Mononuclear cell (primary cell): ENCODE data around the gene MAP7. TPM values are rescaled to one million over a fixed set of nuclear protein-coding genes. Genes with fewer than 3 reads are reported as not detected.

Experiments used
- H3K27me3 ChIP-seq: 2 replicates; pipeline ENCODE4 v1.6.0; 2011; ENCODE audit warnings: low read length, control low read depth; ENCODE audit not compliant: insufficient read depth
- H3K4me1 ChIP-seq: 2 replicates; pipeline ENCODE4 v1.5.1; 2011; ENCODE audit warnings: mild to moderate bottlenecking, low read length, control low read depth; ENCODE audit not compliant: insufficient read depth
- H3K4me3 ChIP-seq: 2 replicates; pipeline ENCODE4 v1.5.1; 2011; ENCODE audit warnings: mild to moderate bottlenecking, low read length, moderate library complexity
- H3K9me3 ChIP-seq: 2 replicates; pipeline ENCODE4 v1.5.1; 2011; ENCODE audit warnings: low read depth, mild to moderate bottlenecking, control low read depth, low read length
- total RNA-seq: library from RNA; depleted of rRNA; stranded (reverse); fragments of >200 nt; gene quantifications from one replicate; pipeline ENCODE4 v1.2.3, GENCODE V29; 2012

The MAP7 gene
- total RNA-seq, 1 donor = 0.31 TPM

DNA sequence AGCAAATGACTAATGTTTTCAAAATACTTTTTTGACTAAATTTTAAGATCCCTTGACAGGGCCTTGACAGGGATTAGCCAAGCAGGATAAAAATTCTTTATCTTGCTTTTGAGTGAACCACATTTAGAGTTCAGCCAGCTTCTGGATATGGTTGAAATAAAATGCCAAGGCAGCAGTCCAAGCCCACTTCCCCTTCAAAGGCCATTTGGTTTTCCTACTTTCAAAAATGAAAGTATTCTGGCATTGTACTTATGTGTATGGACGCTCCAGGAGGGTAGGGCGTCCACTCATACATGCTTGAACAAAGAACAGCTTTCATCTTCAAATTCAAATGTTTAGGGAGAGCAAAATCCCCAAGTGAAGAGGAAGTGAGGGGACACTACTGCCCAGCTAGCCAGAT, 178.3 kb downstream of the MAP7 start:
- H3K9me3 ChIP-seq = no peaks in the 10 kb centered on the region
- H3K4me3 ChIP-seq = no peak overlapping the region
- no peaks in the 10 kb centered on the region for H3K4me1 ChIP-seq
- H3K27me3 ChIP-seq = no peaks in the 10 kb centered on the region

DNA sequence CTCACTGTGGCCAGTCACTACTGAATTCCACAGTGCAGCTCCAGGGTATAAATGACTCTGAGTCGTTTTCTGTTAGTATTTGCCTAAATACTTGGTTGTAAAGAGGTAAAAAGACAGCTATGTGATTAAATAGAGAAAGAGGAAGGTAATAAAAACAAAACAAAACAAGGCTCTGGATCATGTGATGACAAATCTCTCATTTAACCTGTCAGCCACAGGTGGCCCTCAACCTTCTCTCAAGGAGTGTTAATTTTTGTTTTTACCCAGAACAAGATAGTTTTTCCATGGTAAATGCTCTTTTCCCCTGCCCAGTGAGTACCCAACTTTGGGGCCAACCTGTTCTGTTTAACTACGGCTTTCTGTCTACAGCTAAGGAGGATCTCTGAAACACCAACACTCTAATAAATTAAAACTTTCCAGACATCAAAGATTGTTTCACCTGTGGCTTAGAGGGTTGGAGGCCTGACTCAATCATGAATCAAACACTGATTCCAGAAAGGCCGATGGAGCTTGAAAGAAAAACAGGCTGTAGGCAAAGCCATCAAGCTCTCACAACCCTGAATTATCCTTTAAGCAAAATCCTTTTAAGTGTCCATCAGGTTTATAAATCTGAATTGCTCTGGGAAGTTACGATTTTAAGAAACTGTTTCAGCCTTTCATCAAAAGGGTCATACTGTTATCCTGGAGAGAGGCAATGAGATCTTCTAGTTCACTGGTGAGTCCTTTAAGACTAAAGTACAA, 179.1 kb downstream of the MAP7 start:
- Histone ChIP-seq H3K9me3 (no peaks in the 10 kb centered on the region), H3K4me1 (peaks cover 3% of the 10 kb centered on the region), H3K4me3 (no peak overlapping the region), H3K27me3 (no peaks in the 10 kb centered on the region)

DNA sequence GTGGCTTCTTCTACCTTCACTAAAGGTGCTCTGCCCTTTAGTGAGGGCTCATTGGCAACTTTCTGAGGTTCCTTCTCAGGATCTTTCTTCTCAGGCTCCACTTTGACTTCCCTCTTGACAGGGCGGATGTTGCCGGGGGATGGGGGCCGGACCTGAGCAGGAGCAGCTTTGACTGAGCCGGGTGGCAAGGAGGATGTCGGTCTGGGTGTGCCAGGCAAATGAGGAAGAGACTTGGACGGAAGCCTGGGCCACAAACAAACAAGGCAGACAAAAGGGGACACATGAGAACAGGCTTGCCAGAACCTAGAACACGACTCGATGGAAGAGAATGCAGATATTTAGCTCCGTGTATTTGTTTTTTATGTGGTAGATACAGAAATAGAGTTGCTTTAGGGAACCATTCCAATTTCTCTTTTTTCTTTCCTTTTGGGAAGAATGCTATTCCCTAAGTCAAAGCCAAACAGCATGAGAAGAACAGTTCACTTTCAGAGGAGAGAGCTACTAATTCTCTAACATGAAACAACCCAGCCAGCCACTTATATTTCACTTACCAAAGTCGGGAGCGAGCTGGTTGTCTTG, 184.4 kb downstream of the MAP7 start:
- Histone ChIP-seq H3K27me3 (no peaks in the 10 kb centered on the region), H3K9me3 (no peaks in the 10 kb centered on the region), H3K4me1 (peaks cover 14% of the 10 kb centered on the region), H3K4me3 (no peak overlapping the region)

DNA sequence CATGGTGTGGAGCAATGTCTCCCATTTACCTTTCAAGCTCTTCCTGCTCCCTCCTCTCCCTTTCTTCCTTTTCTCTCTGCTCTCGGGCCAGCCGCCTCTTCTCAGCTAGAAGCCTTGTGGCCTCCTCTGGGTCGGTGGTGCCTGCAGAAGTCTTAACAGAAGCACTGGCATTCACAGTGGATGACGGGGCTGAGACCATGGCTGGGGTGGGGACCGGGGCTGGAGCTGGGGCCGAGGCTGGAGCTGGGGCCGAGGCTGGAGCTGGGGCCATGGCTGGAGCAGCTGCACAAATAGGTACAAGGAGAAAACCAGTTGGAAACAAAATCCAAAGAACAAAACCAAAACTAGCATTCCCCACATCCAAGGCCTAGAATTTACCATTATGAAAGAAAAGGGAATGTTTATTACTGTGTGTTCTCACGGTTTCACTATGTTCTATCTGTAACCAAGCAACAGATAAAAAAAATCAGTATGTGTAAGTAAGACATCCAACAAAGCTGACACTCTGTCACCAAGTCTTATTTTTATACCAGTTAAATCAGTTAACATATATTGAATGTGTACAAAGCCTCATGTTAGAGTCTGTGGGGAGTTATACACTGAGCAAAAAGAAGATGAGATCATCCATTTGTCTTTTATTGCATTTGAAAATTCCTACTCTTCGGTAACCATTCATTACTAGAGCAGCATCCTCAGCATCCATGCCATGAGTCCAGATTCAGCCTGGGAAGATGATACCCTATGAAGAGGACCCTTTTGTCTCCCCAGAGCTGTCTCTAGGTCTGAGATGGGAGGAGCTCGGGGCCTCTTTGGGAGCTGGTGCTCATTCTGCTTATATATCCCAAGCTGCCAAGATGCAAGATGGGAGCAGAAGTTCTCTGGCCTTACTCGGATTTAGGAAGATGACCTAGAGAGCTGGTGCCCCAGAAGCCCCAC, 187.5 kb downstream of the MAP7 start:
- H3K4me3 ChIP-seq = no peak overlapping the region
- H3K27me3 ChIP-seq = no peaks in the 10 kb centered on the region
- H3K4me1 ChIP-seq = peaks cover 14% of the 10 kb centered on the region
- H3K9me3 ChIP-seq = no peaks in the 10 kb centered on the region

DNA sequence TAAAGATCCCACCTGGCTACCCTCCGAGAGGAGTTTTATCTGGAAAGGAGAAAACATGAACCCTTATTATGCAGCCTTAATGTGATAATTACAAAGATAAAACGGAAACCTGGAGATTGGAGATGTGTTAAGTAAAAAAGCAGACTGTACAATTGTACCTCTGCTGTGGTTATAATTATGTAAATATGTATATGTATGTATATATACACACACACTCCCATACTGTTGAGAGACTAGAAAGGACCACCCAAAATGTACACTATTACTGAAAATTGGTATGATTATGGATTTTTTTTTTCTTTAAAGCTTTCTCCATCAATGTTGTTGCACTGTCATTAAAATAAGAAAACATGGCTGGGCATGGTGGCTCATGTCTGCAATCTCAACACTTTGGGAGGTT, 188.4 kb downstream of the MAP7 start:
- Histone ChIP-seq H3K4me3 (no peak overlapping the region), H3K27me3 (no peaks in the 10 kb centered on the region), H3K4me1 (peaks cover 14% of the 10 kb centered on the region), H3K9me3 (no peaks in the 10 kb centered on the region)

DNA sequence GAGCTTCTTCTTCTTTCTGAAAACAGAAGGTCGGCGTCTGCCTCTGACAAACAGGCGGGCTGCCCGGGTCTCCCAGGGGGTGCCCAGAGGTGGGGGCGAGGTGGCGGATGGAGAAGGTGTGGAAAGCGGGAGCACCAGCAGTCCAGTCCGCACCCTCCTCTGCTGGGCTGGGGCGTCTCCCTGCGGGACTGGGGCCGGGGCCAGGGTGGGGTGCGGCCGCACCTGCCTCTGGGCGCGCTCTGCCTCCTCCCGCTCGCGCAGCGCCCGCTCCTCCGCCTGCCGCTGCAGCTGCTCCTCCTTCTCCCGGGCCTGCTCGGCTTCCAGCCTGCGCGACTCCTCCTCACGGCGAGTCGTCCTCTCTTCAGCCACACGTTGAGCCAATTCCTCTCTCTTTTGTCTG, 189.4 kb downstream of the MAP7 start:
- Histone ChIP-seq H3K27me3 (no peaks in the 10 kb centered on the region), H3K4me1 (peaks cover 7% of the 10 kb centered on the region), H3K9me3 (no peaks in the 10 kb centered on the region), H3K4me3 (no peak overlapping the region)

DNA sequence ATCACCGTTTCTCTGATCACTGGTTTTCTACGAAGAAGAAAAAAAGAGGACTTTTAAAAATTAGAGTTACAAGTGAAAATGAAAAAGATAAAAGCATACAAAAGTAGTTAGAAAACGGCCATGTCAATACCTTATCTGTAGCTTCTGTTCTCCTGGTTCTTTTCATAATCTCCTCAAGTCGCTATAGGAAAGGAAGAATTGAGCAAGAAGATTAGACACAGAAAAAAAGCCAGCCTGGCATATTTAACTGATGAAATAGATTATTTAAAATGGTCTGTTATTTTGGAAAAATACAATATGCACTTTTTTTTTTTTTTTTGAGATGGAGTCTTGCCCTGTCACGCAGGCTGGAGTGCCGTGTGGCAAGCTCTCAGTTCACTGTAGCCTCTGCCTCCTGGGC, 190.4 kb downstream of the MAP7 start:
- Histone ChIP-seq H3K4me3 (no peak overlapping the region), H3K27me3 (no peaks in the 10 kb centered on the region), H3K4me1 (no peaks in the 10 kb centered on the region), H3K9me3 (no peaks in the 10 kb centered on the region)

DNA sequence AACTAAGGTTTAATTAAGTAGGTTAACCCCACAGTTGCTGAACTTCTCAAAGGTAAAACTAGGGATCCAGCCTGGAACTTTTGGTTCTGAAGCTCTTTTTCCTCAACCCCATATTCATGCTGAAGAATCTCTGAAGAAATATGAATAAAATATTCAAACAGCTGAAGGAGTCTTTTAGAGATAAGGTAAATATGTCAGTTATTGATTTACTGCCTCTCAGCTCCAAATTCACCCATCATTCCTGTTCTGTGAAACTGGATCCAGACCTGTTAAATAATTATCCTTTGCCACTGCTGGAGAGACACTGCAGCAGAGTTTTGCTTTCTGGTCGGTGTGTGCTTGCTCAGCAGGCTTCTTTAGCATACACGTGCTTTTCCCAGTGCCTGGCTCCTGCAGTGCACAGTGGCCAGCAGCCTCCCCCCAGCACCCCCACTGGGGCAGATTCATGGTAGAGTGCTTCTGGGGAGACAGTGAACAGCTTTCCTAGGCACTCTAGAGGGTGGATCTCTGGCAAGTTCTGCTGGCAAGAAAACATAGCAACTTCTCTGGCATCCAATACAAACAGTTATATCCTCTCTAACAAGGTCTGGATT, 198.6 kb downstream of the MAP7 start:
- no peak overlapping the region for H3K4me3 ChIP-seq
- H3K9me3 ChIP-seq = no peaks in the 10 kb centered on the region
- H3K4me1 ChIP-seq = peaks cover 6% of the 10 kb centered on the region
- H3K27me3 ChIP-seq = no peaks in the 10 kb centered on the region

DNA sequence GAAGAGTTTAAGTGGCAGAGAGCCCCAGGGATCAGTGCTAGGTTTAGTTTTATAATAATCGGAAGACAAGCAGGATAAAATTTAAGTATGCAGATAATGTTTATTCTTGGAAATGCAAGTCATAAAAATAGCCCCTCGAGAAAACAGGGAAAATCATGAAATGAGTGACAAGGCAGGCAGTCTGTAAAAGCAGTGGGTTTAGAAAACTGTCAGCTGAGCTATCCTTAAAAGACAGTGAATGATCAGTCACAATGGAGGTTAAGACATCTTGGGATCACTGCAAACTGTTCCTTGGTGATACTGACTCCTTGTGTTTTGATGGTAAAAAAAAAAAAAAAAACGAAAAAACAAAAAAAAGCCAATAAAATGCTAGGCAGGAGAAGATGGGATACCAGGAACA, 199.3 kb downstream of the MAP7 start:
- H3K4me1 ChIP-seq = peaks cover 6% of the 10 kb centered on the region
- H3K27me3 ChIP-seq = no peaks in the 10 kb centered on the region
- no peaks in the 10 kb centered on the region for H3K9me3 ChIP-seq
- H3K4me3 ChIP-seq = no peak overlapping the region

DNA sequence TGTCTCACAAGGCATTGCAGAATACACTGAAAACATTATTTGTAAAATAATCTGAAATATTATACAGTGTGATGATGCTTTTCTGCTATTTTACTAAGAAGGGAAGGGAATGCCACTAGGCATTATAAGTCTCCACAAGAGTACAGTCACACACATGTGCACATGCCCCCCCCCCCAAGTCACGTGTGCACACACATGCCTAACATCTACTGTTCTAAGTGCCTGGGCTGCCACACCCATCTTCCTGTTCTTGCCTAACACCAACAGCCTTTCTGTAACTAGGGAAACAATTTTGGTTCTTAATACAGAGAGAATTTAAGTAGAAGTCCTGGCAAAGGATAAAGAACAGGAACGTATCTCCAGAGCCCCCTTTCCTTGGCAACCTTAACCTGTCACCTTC, 202.4 kb downstream of the MAP7 start:
- no peaks in the 10 kb centered on the region for H3K27me3 ChIP-seq
- H3K9me3 ChIP-seq = no peaks in the 10 kb centered on the region
- peaks cover 6% of the 10 kb centered on the region for H3K4me1 ChIP-seq
- H3K4me3 ChIP-seq = no peak overlapping the region

DNA sequence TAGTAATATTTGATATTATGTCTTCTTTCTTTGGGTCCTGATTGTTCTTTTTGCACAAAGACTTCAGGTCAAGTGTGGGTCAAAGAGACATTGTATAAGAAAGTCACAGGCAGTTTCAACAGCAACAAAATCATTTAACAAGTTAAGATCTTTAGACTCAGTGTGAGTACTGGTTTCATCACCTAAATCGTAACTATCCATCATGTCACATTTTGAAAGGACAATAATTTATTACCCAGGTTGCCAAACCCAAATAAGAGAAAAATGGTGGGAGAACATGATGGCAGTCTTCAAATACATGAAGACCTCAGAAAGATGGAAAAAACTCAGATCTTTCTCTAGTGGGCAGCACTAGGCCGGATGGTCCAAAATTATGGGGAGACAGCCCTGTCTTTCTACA, 205.1 kb downstream of the MAP7 start:
- Histone ChIP-seq H3K4me1 (peaks cover 6% of the 10 kb centered on the region), H3K4me3 (no peak overlapping the region), H3K9me3 (no peaks in the 10 kb centered on the region), H3K27me3 (no peaks in the 10 kb centered on the region)

DNA sequence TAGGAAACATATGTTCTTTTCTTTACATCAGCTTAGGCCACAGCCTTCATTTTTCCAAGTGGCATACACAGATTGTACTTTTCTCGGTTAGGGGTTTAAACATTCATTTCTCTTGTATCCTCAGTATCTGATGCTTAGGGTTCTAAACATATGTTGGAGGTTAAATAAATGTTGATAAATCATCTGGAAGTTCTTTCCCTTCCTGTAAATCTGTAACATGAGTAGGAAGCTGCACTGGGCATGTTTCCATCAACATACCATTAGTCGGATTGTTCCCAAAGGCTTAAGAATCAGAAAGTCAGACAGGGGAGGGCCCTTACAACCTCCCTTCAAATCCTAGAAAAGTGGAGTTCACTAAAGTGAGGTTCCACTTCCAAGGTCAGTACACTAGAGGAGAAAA, 205.8 kb downstream of the MAP7 start:
- Histone ChIP-seq H3K4me3 (no peak overlapping the region), H3K4me1 (peaks cover 6% of the 10 kb centered on the region), H3K9me3 (no peaks in the 10 kb centered on the region), H3K27me3 (no peaks in the 10 kb centered on the region)

DNA sequence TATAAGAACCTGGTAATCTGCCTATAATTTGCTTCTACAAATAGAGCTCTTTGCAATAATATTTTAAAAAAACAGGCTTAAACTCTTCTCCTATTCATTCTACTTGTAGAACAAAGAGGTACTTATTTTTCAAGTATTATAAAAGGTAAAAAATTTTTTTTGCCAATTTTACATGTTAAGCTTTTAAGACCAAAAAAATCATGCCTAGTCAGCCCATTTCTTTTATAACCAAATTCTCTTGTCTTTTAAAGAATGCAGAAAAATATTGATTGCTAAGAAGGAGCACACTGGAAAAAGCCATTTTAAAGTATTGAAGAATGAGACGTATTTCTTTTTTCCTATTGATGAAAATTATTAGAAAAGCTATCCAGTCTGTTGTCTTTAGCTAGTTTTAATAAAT, 206.5 kb downstream of the MAP7 start:
- H3K4me1 ChIP-seq = peaks cover 6% of the 10 kb centered on the region
- no peaks in the 10 kb centered on the region for H3K9me3 ChIP-seq
- no peaks in the 10 kb centered on the region for H3K27me3 ChIP-seq
- H3K4me3 ChIP-seq = no peak overlapping the region

DNA sequence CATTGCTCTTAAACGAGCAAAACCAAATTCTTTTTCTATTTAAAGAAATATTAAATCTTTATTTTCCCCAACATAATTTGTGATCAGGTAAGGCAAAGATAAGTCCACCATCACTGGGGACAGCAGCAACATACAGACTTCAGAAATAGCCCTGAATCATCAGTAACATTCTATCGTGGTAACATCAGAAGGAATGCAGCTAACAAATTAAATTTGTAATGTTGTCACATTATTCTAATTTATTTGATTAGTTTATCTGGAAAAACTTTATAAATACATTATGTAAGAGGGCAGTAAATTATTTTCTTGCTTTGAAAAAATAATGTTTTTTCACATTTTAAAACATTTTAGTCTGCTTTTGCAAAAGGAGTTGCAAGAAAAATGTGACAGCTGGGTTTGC, 206.9 kb downstream of the MAP7 start:
- Histone ChIP-seq H3K4me1 (peaks cover 5% of the 10 kb centered on the region), H3K4me3 (no peak overlapping the region), H3K9me3 (no peaks in the 10 kb centered on the region), H3K27me3 (no peaks in the 10 kb centered on the region)

DNA sequence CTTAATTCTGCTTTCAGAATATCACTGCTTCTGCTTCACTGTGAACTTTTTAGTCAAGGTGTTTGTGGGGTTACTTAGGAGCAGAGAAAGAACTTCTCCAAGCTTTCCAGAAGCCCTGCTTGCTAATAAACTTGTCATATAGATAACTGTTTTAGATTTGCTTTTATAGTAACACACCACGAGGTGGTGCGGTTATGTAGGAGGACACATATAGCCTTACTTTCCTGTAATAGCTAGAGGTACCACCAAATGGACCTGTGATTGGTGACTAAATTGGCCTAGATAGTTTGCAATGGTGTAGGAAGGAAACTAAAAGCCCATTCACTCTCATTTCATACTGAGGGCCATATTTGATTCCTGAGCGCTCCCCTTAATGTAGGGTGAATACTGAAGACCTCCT, 208.3 kb downstream of the MAP7 start:
- Histone ChIP-seq H3K4me1 (no peaks in the 10 kb centered on the region), H3K27me3 (no peaks in the 10 kb centered on the region), H3K9me3 (no peaks in the 10 kb centered on the region), H3K4me3 (no peak overlapping the region)
